ENCODE data around the gene ZNF286A.
"Not testable (repeated sequence)": the region's sequence is repeated elsewhere in the genome, so short reads cannot be mapped to it uniquely, and the experiment has no call there.

The ZNF286A gene

GRCh38 chr17:15699937-15700336, 385 bp downstream of the ZNF286A start:
- not testable (repeated sequence) for DNase-seq (ENCODE audit: low spot score)

- DNase-seq (ENCODE audit: low spot score): not testable (repeated sequence)
Measured at GRCh38 chr17:15704239-15704638, 4.7 kb downstream of the ZNF286A start.

GRCh38 chr17:15704813-15705212, 5.3 kb downstream of the ZNF286A start:
- DNase-seq (ENCODE audit: low spot score): not testable (repeated sequence)

GRCh38 chr17:15708879-15709278, 9.3 kb downstream of the ZNF286A start:
- not testable (repeated sequence) for DNase-seq (ENCODE audit: low spot score)

GRCh38 chr17:15716601-15717563, 17.3 kb downstream of the ZNF286A start:
- DNase-seq (ENCODE audit: low spot score): not testable (repeated sequence)

- DNase-seq (ENCODE audit: low spot score): not testable (repeated sequence)
Measured at GRCh38 chr17:15730535-15730934, 31.0 kb downstream of the ZNF286A start.

- DNase-seq (ENCODE audit: low spot score): not testable (repeated sequence)
Measured at GRCh38 chr17:15731900-15732299, 32.3 kb downstream of the ZNF286A start, which contains the start of gene TBC1D26. Gene TBC1D26, plus strand, starts transcription at chr17:15732283. Its CDS starts 3,066 bp downstream, at chr17:15735349.

- not testable (repeated sequence) for DNase-seq (ENCODE audit: low spot score)
Measured at GRCh38 chr17:15733174-15733789, 33.7 kb downstream of the ZNF286A start.

- not testable (repeated sequence) for DNase-seq (ENCODE audit: low spot score)
Measured at GRCh38 chr17:15736578-15736977, 37.0 kb downstream of the ZNF286A start.

GRCh38 chr17:15738066-15738465, 38.5 kb downstream of the ZNF286A start:
- DNase-seq (ENCODE audit: low spot score): no peak

GRCh38 chr17:15739259-15739658, 39.7 kb downstream of the ZNF286A start:
- not testable (repeated sequence) for DNase-seq (ENCODE audit: low spot score)

GRCh38 chr17:15740041-15740440, 40.5 kb downstream of the ZNF286A start:
- DNase-seq (ENCODE audit: low spot score): not testable (repeated sequence)

- no peak for DNase-seq (ENCODE audit: low spot score)
Measured at GRCh38 chr17:15740570-15741120, 41.1 kb downstream of the ZNF286A start.

- DNase-seq (ENCODE audit: low spot score): no peak
Measured at GRCh38 chr17:15741624-15742023, 42.1 kb downstream of the ZNF286A start.

GRCh38 chr17:15742051-15742795, 42.7 kb downstream of the ZNF286A start:
- no peak for DNase-seq (ENCODE audit: low spot score)

- no peak for DNase-seq (ENCODE audit: low spot score)
Measured at GRCh38 chr17:15742921-15743320, 43.4 kb downstream of the ZNF286A start.

- no peak for DNase-seq (ENCODE audit: low spot score)
Measured at GRCh38 chr17:15744074-15744676, 44.6 kb downstream of the ZNF286A start.

- no peak for DNase-seq (ENCODE audit: low spot score)
Measured at GRCh38 chr17:15744885-15745284, 45.3 kb downstream of the ZNF286A start.

GRCh38 chr17:15749403-15749802, 49.9 kb downstream of the ZNF286A start:
- not testable (repeated sequence) for DNase-seq (ENCODE audit: low spot score)

- DNase-seq (ENCODE audit: low spot score): not testable (repeated sequence)
Measured at GRCh38 chr17:15768865-15769533, 69.4 kb downstream of the ZNF286A start.
